H1 (cell line): ENCODE data around the gene GALNT2. TPM values are rescaled to one million over a fixed set of nuclear protein-coding genes. Genes with fewer than 3 reads are reported as not detected.

ENCODE experiments used
- CTCF ChIA-PET: fragments of 300-600 bp; sonication (Branson Sonifier 250); formaldehyde crosslinking; loops from one replicate; lab custom pipeline; 2021; ENCODE audit not compliant: partially characterized antibody; lab: Charles Lee
- POLR2A ChIA-PET: fragments of 300-600 bp; sonication (Branson Sonifier 250); formaldehyde crosslinking; loops from one replicate; lab custom pipeline; 2021; ENCODE audit warnings: inconsistent platforms; ENCODE audit not compliant: partially characterized antibody; lab: Charles Lee
- DNase-seq, 2 experiments: peaks; one replicate each; pipeline versions ENCODE4 v3.0.0 to v3.0.0-alpha.2; 2010 to 2022; ENCODE audit warnings: low spot score in 2 of 2, low read depth in 1 of 2, mixed read lengths in 1 of 2
- FAIRE-seq: peaks from 2 replicates; lab custom pipeline; 2011; peaks lifted over from hg19 to GRCh38; lab: Jason Lieb, UNC
- H2AFZ ChIP-seq: 2 replicates; pipeline ENCODE4 v1.8.1; 2012; ENCODE audit warnings: low read length, inconsistent platforms
- H2AK5ac ChIP-seq: 2 replicates; pipeline ENCODE4 v1.6.1; 2013; ENCODE audit warnings: low read depth, low read length
- H2BK120ac ChIP-seq: replicated peaks from 2 replicates; pipeline ENCODE3; 2013; ENCODE audit warnings: low read depth, low read length, inconsistent platforms
- H2BK12ac ChIP-seq: 2 replicates; pipeline ENCODE4 v1.6.1; 2013; ENCODE audit warnings: low read depth, low read length
- H2BK15ac ChIP-seq: 2 replicates; pipeline ENCODE4 v1.6.1; 2013; ENCODE audit warnings: low read length
- H2BK20ac ChIP-seq: 2 replicates; pipeline ENCODE4 v1.6.1; 2013; ENCODE audit warnings: low read length
- H2BK5ac ChIP-seq: 2 replicates; pipeline ENCODE4 v1.6.1; 2013; ENCODE audit warnings: low read depth, low read length
- H3K14ac ChIP-seq: 2 replicates; pipeline ENCODE4 v1.6.1; 2013; ENCODE audit warnings: inconsistent platforms; ENCODE audit not compliant: insufficient read length
- H3K18ac ChIP-seq: 2 replicates; pipeline ENCODE4 v1.6.1; 2013; ENCODE audit warnings: low read length; ENCODE audit errors: extremely low read depth
- H3K23ac ChIP-seq: 2 replicates; pipeline ENCODE4 v1.6.1; 2013; ENCODE audit warnings: inconsistent platforms; ENCODE audit not compliant: insufficient read length
- H3K23me2 ChIP-seq: 2 replicates; pipeline ENCODE4 v1.6.1; 2013; ENCODE audit warnings: low read depth, low read length
- H3K27ac ChIP-seq: 2 replicates; pipeline ENCODE4 v1.6.1; 2011; ENCODE audit warnings: low read depth, low read length, inconsistent platforms
- H3K27me3 ChIP-seq, 4 experiments: replicated peaks in 1 of 4; 1 replicate in 1 of 4; 2 replicates in 3 of 4; pipeline versions ENCODE4 v1.6.1 to v1.8.1; 2011 to 2013; ENCODE audit warnings: low read length in 3 of 4, mild to moderate bottlenecking in 3 of 4, inconsistent platforms in 2 of 4, mixed read lengths in 2 of 4, moderate library complexity in 1 of 4; ENCODE audit not compliant: control insufficient read depth in 3 of 4, insufficient read depth in 3 of 4; ENCODE audit errors: extremely low read depth in 1 of 4
- H3K36me3 ChIP-seq, 4 experiments: 2 replicates each; pipeline versions ENCODE4 v1.6.1 to v1.8.1; 2011 to 2013; ENCODE audit warnings: mild to moderate bottlenecking in 4 of 4, low read length in 3 of 4, moderate library complexity in 2 of 4, control low read depth in 1 of 4, inconsistent platforms in 1 of 4; ENCODE audit not compliant: insufficient read depth in 4 of 4, control insufficient read depth in 2 of 4
- H3K4ac ChIP-seq: replicated peaks from 2 replicates; pipeline ENCODE3; 2013; ENCODE audit warnings: low read length, low read depth, mixed read lengths, inconsistent platforms; ENCODE audit not compliant: insufficient read length
- H3K4me1 ChIP-seq, 4 experiments: replicated peaks in 1 of 4; 1 replicate in 1 of 4; 2 replicates in 3 of 4; pipeline versions ENCODE4 v1.6.1 to v1.8.1; 2011 to 2013; ENCODE audit warnings: low read length in 3 of 4, inconsistent platforms in 2 of 4, mixed read lengths in 1 of 4; ENCODE audit not compliant: insufficient read depth in 4 of 4, control insufficient read depth in 3 of 4
- H3K4me2 ChIP-seq, 2 experiments: 2 replicates each; pipeline versions ENCODE4 v1.6.1 to v1.8.1; 2011 to 2013; ENCODE audit warnings: low read depth in 2 of 2, low read length in 2 of 2, control low read depth in 1 of 2, inconsistent platforms in 1 of 2, mild to moderate bottlenecking in 1 of 2; ENCODE audit not compliant: insufficient read depth in 1 of 2
- H3K4me3 ChIP-seq, 4 experiments: fragments of 200-600, 300-600 bp in 1 of 4; sonication (generic), shearing (Covaris generic), sonication (Bioruptor Twin) in 1 of 4; 2 replicates each; pipeline versions ENCODE4 v1.5.1 to v1.8.1; 2011 to 2016; ENCODE audit warnings: low read length in 4 of 4, low read depth in 3 of 4, control low read depth in 2 of 4, inconsistent platforms in 2 of 4, mild to moderate bottlenecking in 2 of 4, mixed read lengths in 1 of 4, moderate library complexity in 1 of 4; ENCODE audit not compliant: insufficient read depth in 2 of 4; ENCODE audit errors: extremely low read depth in 1 of 4
- H3K56ac ChIP-seq: replicated peaks from 2 replicates; pipeline ENCODE3; 2013; ENCODE audit warnings: low read depth, mild to moderate bottlenecking, mixed read lengths, low read length, inconsistent platforms; ENCODE audit not compliant: insufficient read length
- H3K79me1 ChIP-seq: 2 replicates; pipeline ENCODE4 v1.6.1; 2013; ENCODE audit warnings: low read depth, low read length, control low read depth
- H3K79me2 ChIP-seq, 2 experiments: 2 replicates each; pipeline versions ENCODE4 v1.6.1 to v1.8.1; 2012 to 2013; ENCODE audit warnings: low read length in 2 of 2, mild to moderate bottlenecking in 2 of 2, inconsistent platforms in 1 of 2; ENCODE audit not compliant: insufficient read depth in 2 of 2, control insufficient read depth in 1 of 2
- H3K9ac ChIP-seq, 4 experiments: replicated peaks in 1 of 4; 1 replicate in 1 of 4; 2 replicates in 3 of 4; pipeline versions ENCODE4 v1.6.1 to v1.8.1; 2011 to 2013; ENCODE audit warnings: low read depth in 3 of 4, low read length in 3 of 4, control low read depth in 2 of 4, mild to moderate bottlenecking in 2 of 4, moderate library complexity in 2 of 4, inconsistent platforms in 1 of 4; ENCODE audit errors: extremely low read depth in 1 of 4
- H3K9me3 ChIP-seq, 2 experiments: 2 replicates each; pipeline versions ENCODE4 v1.6.1 to v1.8.1; 2012 to 2013; ENCODE audit warnings: mild to moderate bottlenecking in 2 of 2, moderate library complexity in 2 of 2, control low read depth in 1 of 2, inconsistent platforms in 1 of 2, low read depth in 1 of 2, low read length in 1 of 2, mixed read lengths in 1 of 2; ENCODE audit not compliant: insufficient read depth in 2 of 2
- H4K20me1 ChIP-seq, 2 experiments: replicated peaks in 1 of 2; 2 replicates each; pipeline versions ENCODE3 to v1.8.1; 2011 to 2013; ENCODE audit warnings: inconsistent platforms in 2 of 2, low read length in 2 of 2, mild to moderate bottlenecking in 1 of 2; ENCODE audit not compliant: insufficient read depth in 2 of 2, control insufficient read depth in 1 of 2
- H4K5ac ChIP-seq: 2 replicates; pipeline ENCODE4 v1.6.1; 2013; ENCODE audit warnings: low read length, low read depth, mixed read lengths, inconsistent platforms; ENCODE audit not compliant: insufficient read length
- H4K8ac ChIP-seq: 2 replicates; pipeline ENCODE4 v1.8.0; 2013; ENCODE audit warnings: mild to moderate bottlenecking, moderate library complexity, low read length, inconsistent platforms; ENCODE audit not compliant: insufficient read depth; ENCODE audit errors: extremely low read depth
- H4K91ac ChIP-seq: replicated peaks from 2 replicates; pipeline ENCODE3; 2013; ENCODE audit warnings: low read length, mixed read lengths, inconsistent platforms; ENCODE audit not compliant: insufficient read length
- EP300 ChIP-seq, 2 experiments: IDR thresholded peaks; 1 replicate in 1 of 2; 2 replicates in 1 of 2; pipeline ENCODE4 v1.6.1; 2011 to 2012; ENCODE audit warnings: low read depth in 2 of 2, low read length in 2 of 2, mild to moderate bottlenecking in 2 of 2, borderline replicate concordance in 1 of 2, inconsistent platforms in 1 of 2, moderate library complexity in 1 of 2
- JUND ChIP-seq: IDR thresholded peaks from 2 replicates; pipeline ENCODE4 v1.6.1; 2011; ENCODE audit warnings: mild to moderate bottlenecking, improper control_type of control experiment, low read length
- SP4 ChIP-seq: IDR thresholded peaks from 2 replicates; pipeline ENCODE4 v1.6.1; 2012; ENCODE audit warnings: low read length, inconsistent platforms
- WGBS, 2 experiments: shearing (Covaris generic) in 1 of 2; methylation state at CpG; one replicate each; pipeline versions ENCODE4 v1.1.6 to v1.1.7; 2013 to 2015; ENCODE audit warnings: low lambda C conversion rate in 2 of 2, mixed read lengths in 2 of 2, inconsistent platforms in 1 of 2, low coverage in 1 of 2, missing lambda C conversion rate in 1 of 2; ENCODE audit not compliant: insufficient replicate concordance in 2 of 2, insufficient coverage in 1 of 2, insufficient read length in 1 of 2; ENCODE audit errors: extremely low coverage in 1 of 2, missing lambda C conversion rate in 1 of 2; 5-methylcytosine and 5-hydroxymethylcytosine counted together
- polyA plus RNA-seq, 7 experiments: library from polyadenylated mRNA; depleted of rRNA in 3 of 7; stranded (reverse) in 5 of 7; unstranded in 2 of 7; fragments of >200 nt in 5 of 7; fragments of 200-250 nt in 2 of 7; gene quantifications; 1 replicate in 5 of 7; 2 replicates in 1 of 7; 4 replicates in 1 of 7; pipeline versions ENCODE4 v1.2.1 to v1.2.3, GENCODE V29; 2011 to 2013; ENCODE audit warnings: missing spikeins in 2 of 7, mixed read lengths in 2 of 7
- total RNA-seq: library from RNA; stranded (reverse); fragmentation: NEBNext Ultra II Directional; extraction: Animal tissue kit (Norgen Biotek cat#: 25700); gene quantifications from 2 replicates; pipeline ENCODE4 v1.2.1, GENCODE V29; 2021
- TF ChIP-seq, protein P1 (sequence below): IDR thresholded peaks from 2 replicates; pipeline ENCODE4 v1.6.1; 2011; ENCODE audit warnings: low read length, improper control_type of control experiment

GALNT2 gene
- total and polyA plus RNA-seq, 2 of the 8 experiments (the other 6 are each of a cell fraction or from before 2014, with no cell fraction given), result 34.5 to 75.3 TPM

DNA sequence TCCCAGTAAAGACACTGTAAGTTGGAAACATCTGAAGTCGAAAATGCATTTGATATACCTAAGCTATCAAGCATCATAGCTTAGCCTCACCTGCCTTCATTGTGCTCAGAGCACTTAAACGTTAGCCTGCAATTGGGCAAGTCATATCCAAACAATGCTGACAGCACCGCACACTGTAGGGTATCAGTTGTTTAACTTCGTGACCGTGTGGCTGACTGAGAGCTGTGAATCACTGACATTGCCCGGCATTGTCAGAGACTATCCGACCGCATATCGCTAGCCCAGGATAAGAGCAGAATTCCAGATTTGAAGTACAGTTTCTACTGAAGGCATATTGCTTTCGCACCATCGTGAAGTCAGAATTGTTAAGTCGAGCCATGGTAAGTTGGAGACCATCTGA, 41.5 kb downstream of the GALNT2 start:
- Histone ChIP-seq H2AFZ (no peak overlapping the region), H3K4me3 (no peak overlapping the region), H3K79me2 (peaks cover 5 to 67% of the 10 kb centered on the region in 2 experiments), H3K4me1 (peaks cover 10 to 33% (median 22%) of the 10 kb centered on the region in 4 experiments), H2BK5ac (no peak overlapping the region), H3K23ac (no peak overlapping the region), H3K14ac (no peak overlapping the region), H3K9me3 (no peaks in the 10 kb centered on the region), H2AK5ac (no peak overlapping the region), H4K5ac (no peak overlapping the region), H4K91ac (no peak overlapping the region), H3K27ac (no peak overlapping the region), H3K56ac (no peak overlapping the region), H4K8ac (no peak overlapping the region), H3K4ac (no peak overlapping the region), H3K79me1 (peaks cover 20% of the 10 kb centered on the region), H3K18ac (no peak overlapping the region), H2BK20ac (no peak overlapping the region), H2BK12ac (no peak overlapping the region), H3K23me2 (no peaks in the 10 kb centered on the region), H3K9ac (no peak overlapping the region), H3K36me3 (no peaks in the 10 kb centered on the region), H3K4me2 (no peak overlapping the region), H3K27me3 (no peaks in the 10 kb centered on the region), H2BK120ac (no peak overlapping the region), H2BK15ac (no peak overlapping the region), H4K20me1 (peaks cover 3 to 6% of the 10 kb centered on the region in 2 experiments)
- DNase-seq (no peak), FAIRE-seq (no peak)
- TF ChIP-seq JUND (no peak), EP300 (IDR thresholded peaks at IDR 0.05; ENCODE audit: borderline replicate concordance in 1 of 2, low read depth in 2 of 2, low read length in 2 of 2) (no peak), SP4 (no peak)
- TF ChIP-seq, protein P1, sequence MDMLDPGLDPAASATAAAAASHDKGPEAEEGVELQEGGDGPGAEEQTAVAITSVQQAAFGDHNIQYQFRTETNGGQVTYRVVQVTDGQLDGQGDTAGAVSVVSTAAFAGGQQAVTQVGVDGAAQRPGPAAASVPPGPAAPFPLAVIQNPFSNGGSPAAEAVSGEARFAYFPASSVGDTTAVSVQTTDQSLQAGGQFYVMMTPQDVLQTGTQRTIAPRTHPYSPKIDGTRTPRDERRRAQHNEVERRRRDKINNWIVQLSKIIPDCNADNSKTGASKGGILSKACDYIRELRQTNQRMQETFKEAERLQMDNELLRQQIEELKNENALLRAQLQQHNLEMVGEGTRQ, result no peak
- CTCF ChIA-PET, result interaction anchor here (1.2 to 11.3 kb wide), 4 partner anchors 12 to 60 kb away, joined by 3 to 79 read pairs (median 4); no protein-coding TSS in a partner anchor
- 95% methylated on average over 12 of the region's 12 CpGs; no CpG with 5 or more reads in 1 of the 2 experiments for WGBS, 2 experiments
- POLR2A ChIA-PET, result no interaction called here
